Thoracic aorta (tissue), 2 donors: Measurements from ENCODE around the gene SOX21. TPM values are rescaled to one million over a fixed set of nuclear protein-coding genes. Genes with fewer than 3 reads are reported as not detected.

Experiments used
- ATAC-seq: fragments of 150-250 bp; one replicate; pipeline ENCODE4 v1.8.0; 2017; ENCODE audit warnings: low read depth; ENCODE audit not compliant: insufficient number of reproducible peaks, low FRiP score
- DNase-seq: peaks from one replicate; pipeline ENCODE4 v3.0.0-alpha.2; 2020; ENCODE audit warnings: low spot score
- H3K27ac ChIP-seq, 2 donors: fragments of 200-600 bp; sonication (generic); 1 replicate in 1 of 2; 2 replicates in 1 of 2; pipeline ENCODE4 v1.5.1; 2016; ENCODE audit warnings: mild to moderate bottlenecking in 2 of 2, moderate library complexity in 2 of 2
- H3K27me3 ChIP-seq: fragments of 200-600 bp; sonication (generic); replicated peaks from 2 replicates; pipeline ENCODE4 v1.6.0; 2016; ENCODE audit warnings: mild to moderate bottlenecking; ENCODE audit not compliant: insufficient read depth
- H3K36me3 ChIP-seq: fragments of 200-600 bp; sonication (generic); one replicate; pipeline ENCODE4 v1.5.1; 2016
- H3K4me1 ChIP-seq, 2 donors: fragments of 200-600 bp; sonication (generic); 1 replicate in 1 of 2; 2 replicates in 1 of 2; pipeline versions ENCODE4 v1.5.1 to v1.6.0; 2016; ENCODE audit warnings: low read depth in 2 of 2, mild to moderate bottlenecking in 1 of 2; ENCODE audit not compliant: control insufficient read depth in 1 of 2
- H3K4me3 ChIP-seq: fragments of 200-600 bp; sonication (generic); 2 replicates; pipeline ENCODE4 v1.5.1; 2016; ENCODE audit warnings: mild to moderate bottlenecking
- H3K9me3 ChIP-seq: fragments of 200-600 bp; sonication (generic); 2 replicates; pipeline ENCODE4 v1.5.1; 2016
- CTCF ChIP-seq: fragments of 200-600 bp; sonication (generic); IDR thresholded peaks from one replicate; pipeline ENCODE4 v1.5.1; 2019; ENCODE audit warnings: antibody characterized with exemption
- total RNA-seq, 2 donors: library from RNA; depleted of rRNA; stranded (reverse); fragments of >200 nt; gene quantifications; one replicate each; pipeline versions ENCODE4 v1.1.0 to v1.2.3, GENCODE V29; 2016

Gene SOX21
- total RNA-seq, 2 donors from 2014 or later, result 0.28 TPM; not detected in 1

DNA sequence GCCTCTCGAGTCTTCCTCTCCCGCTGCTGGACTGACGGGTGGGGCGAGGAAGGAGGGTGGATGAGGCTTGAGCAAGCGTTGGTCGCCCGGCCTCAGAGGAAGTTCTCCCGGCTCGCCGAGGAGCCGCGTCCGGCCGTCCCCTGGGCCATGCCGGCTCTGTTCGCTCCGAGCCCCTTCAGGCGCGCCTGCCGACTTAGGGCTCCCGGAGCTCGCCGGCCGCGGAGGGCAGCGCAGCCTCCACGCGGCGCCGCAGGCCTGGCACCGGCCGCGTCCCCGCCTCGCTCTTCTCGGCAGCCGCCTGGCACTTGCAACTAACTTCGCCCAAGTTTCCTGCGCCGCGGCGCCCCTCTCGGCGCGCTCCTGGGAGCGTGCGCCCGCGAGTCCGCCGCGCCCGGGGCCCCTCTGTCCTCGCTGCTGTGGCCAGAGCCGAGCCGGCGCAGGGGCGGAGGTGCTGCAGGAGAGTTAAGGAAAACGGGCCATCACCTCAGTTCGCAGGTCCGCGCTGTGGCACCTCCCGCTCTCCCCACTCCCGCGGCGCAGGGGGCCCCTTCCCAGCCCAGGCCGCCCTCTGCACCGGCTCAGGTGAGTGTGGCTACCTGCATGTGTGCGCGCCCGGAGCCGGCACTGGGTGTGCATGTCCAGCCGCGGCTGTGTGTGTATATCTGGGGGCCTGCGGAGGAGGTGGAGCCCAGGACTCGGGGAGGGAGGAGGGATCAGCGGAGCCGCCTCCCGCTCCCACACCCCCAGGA lies 641 bp upstream of the SOX21 start:
- Histone ChIP-seq H3K9me3 (no peaks in the 10 kb centered on the region), H3K4me1 (peaks cover 15 to 27% of the 10 kb centered on the region in 2 donors), H3K36me3 (no peaks in the 10 kb centered on the region), H3K27ac (no peak overlapping the region), H3K27me3 (peaks cover 37% of the 10 kb centered on the region), H3K4me3 (peak overlapping the region; percentile 60)
- no peak for TF ChIP-seq CTCF
- DNase-seq (no peak), ATAC-seq (no peak)

GRCh38 chr13:94711561-94712286 lies 621 bp downstream of the SOX21 start:
- DNase-seq, result no peak

GRCh38 chr13:94710881-94711560 lies 1.3 kb downstream of the SOX21 start:
- Histone ChIP-seq H3K27ac (no peak overlapping the region), H3K4me3 (peak overlapping the region; percentile 47), H3K4me1 (peaks cover 20 to 37% of the 10 kb centered on the region in 2 donors), H3K36me3 (no peaks in the 10 kb centered on the region), H3K9me3 (no peaks in the 10 kb centered on the region), H3K27me3 (peaks cover 42% of the 10 kb centered on the region)
- no peak for TF ChIP-seq CTCF
- ATAC-seq (no peak), DNase-seq (no peak)

More at GRCh38 chr13:94711561-94712286, 621 bp downstream of the SOX21 start:
- no peak overlapping the region for H3K27ac ChIP-seq
- no peaks in the 10 kb centered on the region for H3K36me3 ChIP-seq
- H3K4me1 ChIP-seq, result peaks cover 20 to 37% of the 10 kb centered on the region in 2 donors
- no peak for ATAC-seq
- no peak for TF ChIP-seq CTCF
- H3K4me3 ChIP-seq, result peak overlapping the region; percentile 60
- H3K27me3 ChIP-seq, result peaks cover 37% of the 10 kb centered on the region
- no peaks in the 10 kb centered on the region for H3K9me3 ChIP-seq

GRCh38 chr13:94710065-94710781 lies 2.1 kb downstream of the SOX21 start:
- Histone ChIP-seq H3K36me3 (no peaks in the 10 kb centered on the region), H3K27ac (no peak overlapping the region), H3K9me3 (no peaks in the 10 kb centered on the region), H3K27me3 (peaks cover 39% of the 10 kb centered on the region), H3K4me3 (no peak overlapping the region), H3K4me1 (peaks cover 20 to 37% of the 10 kb centered on the region in 2 donors)
- DNase-seq (no peak), ATAC-seq (no peak)
- TF ChIP-seq CTCF, result no peak
